Adrenal gland (tissue), 5 donors: ENCODE data around the gene NME7.

Experiments
- POLR2A ChIP-seq, 2 donors: fragments of 450-650 bp; IDR thresholded peaks; one replicate each; pipeline ENCODE4 v1.6.1; 2017; ENCODE audit warnings: antibody characterized with exemption in 2 of 2, mild to moderate bottlenecking in 2 of 2, moderate library complexity in 1 of 2
- TF ChIP-seq, protein P1 (sequence below), 6 experiments: fragments of 450-650 bp in 4 of 6; fragments of 200-600 bp in 2 of 6; sonication (generic) in 1 of 6; IDR thresholded peaks; 1 replicate in 5 of 6; 2 replicates in 1 of 6; pipeline versions ENCODE4 v1.5.1 to v1.8.0; 2016 to 2021; ENCODE audit warnings: antibody characterized with exemption in 6 of 6, mild to moderate bottlenecking in 2 of 6, moderate library complexity in 1 of 6
- donor health status: DM: no; HTN: no; CAD: no.

GRCh38 chr1:169105087-169105433 is 262.5 kb downstream of the NME7 start:
- TF ChIP-seq, protein P1, sequence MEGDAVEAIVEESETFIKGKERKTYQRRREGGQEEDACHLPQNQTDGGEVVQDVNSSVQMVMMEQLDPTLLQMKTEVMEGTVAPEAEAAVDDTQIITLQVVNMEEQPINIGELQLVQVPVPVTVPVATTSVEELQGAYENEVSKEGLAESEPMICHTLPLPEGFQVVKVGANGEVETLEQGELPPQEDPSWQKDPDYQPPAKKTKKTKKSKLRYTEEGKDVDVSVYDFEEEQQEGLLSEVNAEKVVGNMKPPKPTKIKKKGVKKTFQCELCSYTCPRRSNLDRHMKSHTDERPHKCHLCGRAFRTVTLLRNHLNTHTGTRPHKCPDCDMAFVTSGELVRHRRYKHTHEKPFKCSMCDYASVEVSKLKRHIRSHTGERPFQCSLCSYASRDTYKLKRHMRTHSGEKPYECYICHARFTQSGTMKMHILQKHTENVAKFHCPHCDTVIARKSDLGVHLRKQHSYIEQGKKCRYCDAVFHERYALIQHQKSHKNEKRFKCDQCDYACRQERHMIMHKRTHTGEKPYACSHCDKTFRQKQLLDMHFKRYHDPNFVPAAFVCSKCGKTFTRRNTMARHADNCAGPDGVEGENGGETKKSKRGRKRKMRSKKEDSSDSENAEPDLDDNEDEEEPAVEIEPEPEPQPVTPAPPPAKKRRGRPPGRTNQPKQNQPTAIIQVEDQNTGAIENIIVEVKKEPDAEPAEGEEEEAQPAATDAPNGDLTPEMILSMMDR (IDR thresholded peaks at IDR 0.05) = no peak
- no peak for TF ChIP-seq POLR2A (IDR thresholded peaks at IDR 0.05)
